GM12878 (cell line): ENCODE results near the gene RINL. TPM values are rescaled to one million over a fixed set of nuclear protein-coding genes. Genes with fewer than 3 reads are reported as not detected.

Experiments
- ATAC-seq: fragments of 200-7000 bp; cut with Tn5 transposase; 3 replicates; pipeline ENCODE4 v1.9.1; 2020; ENCODE audit warnings: mild to moderate bottlenecking, moderate library complexity
- BruUV-seq: library from RNA; stranded (reverse); fragments of 400-500 nt; replicated peaks from 2 replicates; lab custom pipeline; 2021; lab: Mats Ljungman, UMichigan
- CTCF ChIA-PET: fragments of 300-600 bp; sonication (Branson Sonifier 250); formaldehyde crosslinking; extraction: SDS; loops from one replicate; lab custom pipeline; 2021; ENCODE audit warnings: inconsistent platforms; lab: Yijun Ruan, JAX
- POLR2A ChIA-PET: fragments of 350-600 bp; formaldehyde crosslinking; extraction: SDS; loops from one replicate; lab custom pipeline; 2021; ENCODE audit warnings: inconsistent platforms; lab: Charles Lee
- RAD21 ChIA-PET: fragments of 300-600 bp; sonication (Branson Sonifier 250); formaldehyde crosslinking; loops from one replicate; lab custom pipeline; 2023; ENCODE audit warnings: antibody characterized with exemption; ENCODE audit not compliant: unreplicated experiment; lab: Charles Lee
- SMC1A ChIA-PET: fragments of 300-600 bp; sonication (Branson Sonifier 250); formaldehyde crosslinking; loops from one replicate; lab custom pipeline; 2023; ENCODE audit not compliant: unreplicated experiment, uncharacterized antibody; lab: Charles Lee
- DNase-seq: peaks from one replicate; pipeline ENCODE4 v3.0.0-alpha.2; 2011; ENCODE audit warnings: low read depth, low spot score
- FAIRE-seq: peaks from 3 replicates; lab custom pipeline; 2011; peaks lifted over from hg19 to GRCh38; lab: Jason Lieb, UNC
- H2AFZ ChIP-seq: 2 replicates; pipeline ENCODE4 v1.6.0; 2011; ENCODE audit warnings: low read depth, low read length, control low read depth; ENCODE audit not compliant: control insufficient read depth
- H3K27ac ChIP-seq: 2 replicates; pipeline ENCODE4 v1.5.1; 2011; ENCODE audit warnings: control low read depth; ENCODE audit not compliant: control insufficient read depth, insufficient read depth
- H3K27me3 ChIP-seq, 2 experiments: replicated peaks in 1 of 2; 2 replicates each; pipeline versions ENCODE4 v1.6.0 to v1.6.1; 2011; ENCODE audit warnings: low read length in 1 of 2; ENCODE audit not compliant: control insufficient read depth in 2 of 2, insufficient read depth in 2 of 2
- H3K36me3 ChIP-seq, 2 experiments: 2 replicates each; pipeline ENCODE4 v1.5.1; 2011; ENCODE audit warnings: low read length in 1 of 2; ENCODE audit not compliant: control insufficient read depth in 2 of 2, insufficient read depth in 2 of 2
- H3K4me1 ChIP-seq: 2 replicates; pipeline ENCODE4 v1.6.1; 2011; ENCODE audit warnings: mild to moderate bottlenecking, low read length, moderate library complexity, mixed read lengths; ENCODE audit not compliant: control insufficient read depth, insufficient read depth
- H3K4me2 ChIP-seq: 2 replicates; pipeline ENCODE4 v1.6.0; 2011; ENCODE audit warnings: control low read depth; ENCODE audit not compliant: control insufficient read depth, insufficient read depth
- H3K4me3 ChIP-seq: fragments of 200-600 bp; sonication (generic); 2 replicates; pipeline ENCODE4 v1.5.1; 2016
- H3K79me2 ChIP-seq: 2 replicates; pipeline ENCODE4 v1.6.0; 2011; ENCODE audit warnings: low read length; ENCODE audit not compliant: control insufficient read depth, insufficient read depth
- H3K9ac ChIP-seq: 2 replicates; pipeline ENCODE4 v1.8.0; 2011; ENCODE audit warnings: low read length, control low read depth, mixed read lengths; ENCODE audit not compliant: control insufficient read depth, insufficient read depth
- H3K9me3 ChIP-seq: replicated peaks from 3 replicates; pipeline ENCODE4 v1.5.1; 2011; ENCODE audit warnings: mild to moderate bottlenecking, low read length; ENCODE audit not compliant: control insufficient read depth, insufficient read depth
- H4K20me1 ChIP-seq: 2 replicates; pipeline ENCODE4 v1.6.0; 2011; ENCODE audit not compliant: control insufficient read depth, insufficient read depth
- ATF2 ChIP-seq: IDR thresholded peaks from 2 replicates; pipeline ENCODE4 v1.6.1; 2012; ENCODE audit warnings: low read length, inconsistent platforms
- ATF7 ChIP-seq: fragments of 450-650 bp; IDR thresholded peaks from 2 replicates; pipeline ENCODE4 v1.6.1; 2016; ENCODE audit warnings: low read depth, mild to moderate bottlenecking
- EGR1 ChIP-seq, 2 experiments: IDR thresholded peaks; 1 replicate in 1 of 2; 2 replicates in 1 of 2; pipeline ENCODE4 v1.6.1; 2011 to 2012; ENCODE audit warnings: low read depth in 2 of 2, low read length in 2 of 2, borderline replicate concordance in 1 of 2, mild to moderate bottlenecking in 1 of 2, moderate library complexity in 1 of 2
- ETV6 ChIP-seq, 2 experiments: fragments of 450-650 bp in 1 of 2; IDR thresholded peaks in 1 of 2; conservative IDR thresholded peaks in 1 of 2; 2 replicates each; pipeline ENCODE4 v1.6.1; 2014; ENCODE audit warnings: antibody characterized with exemption in 1 of 2, borderline replicate concordance in 1 of 2, low read depth in 1 of 2, mild to moderate bottlenecking in 1 of 2, moderate library complexity in 1 of 2
- GABPA ChIP-seq: IDR thresholded peaks from 2 replicates; pipeline ENCODE4 v1.6.1; 2014; ENCODE audit warnings: antibody characterized with exemption, low read depth, mild to moderate bottlenecking, inconsistent platforms
- MLLT1 ChIP-seq: fragments of 450-650 bp; IDR thresholded peaks from 2 replicates; pipeline ENCODE4 v1.6.1; 2016; ENCODE audit warnings: mild to moderate bottlenecking
- NR2F1 ChIP-seq: fragments of 450-650 bp; conservative IDR thresholded peaks from 2 replicates; pipeline ENCODE4 v1.6.1; 2017; ENCODE audit warnings: mild to moderate bottlenecking
- POLR2AphosphoS2 ChIP-seq: IDR thresholded peaks from 2 replicates; pipeline ENCODE4 v1.6.1; 2011; ENCODE audit warnings: low read depth, mild to moderate bottlenecking, low read length, improper control_type of control experiment, moderate library complexity
- TAF1 ChIP-seq: IDR thresholded peaks from 2 replicates; pipeline ENCODE4 v1.6.1; 2011; ENCODE audit warnings: mild to moderate bottlenecking, low read depth, low read length, borderline replicate concordance
- TCF7 ChIP-seq: IDR thresholded peaks from 2 replicates; pipeline ENCODE4 v1.6.1; 2014; ENCODE audit warnings: antibody characterized with exemption, borderline replicate concordance
- WGBS: methylation state at CpG from one replicate; pipeline ENCODE4 v1.1.6; 2016; ENCODE audit warnings: low lambda C conversion rate; ENCODE audit not compliant: insufficient replicate concordance, insufficient coverage; ENCODE audit errors: missing lambda C conversion rate; 5-methylcytosine and 5-hydroxymethylcytosine counted together
- in situ Hi-C: fragments of 300-500 bp; cut with MboI; formaldehyde crosslinking; loops from 9 replicates; pipeline ENCODE4 v1.14.3; 2018; ENCODE audit warnings: mixed read lengths
- intact Hi-C: fragments of 100-400 bp; cut with micrococcal nuclease; formaldehyde crosslinking; loops from one replicate; pipeline ENCODE4 v1.14.2; 2022; ENCODE audit not compliant: unreplicated experiment
- polyA plus RNA-seq, 11 experiments: library from polyadenylated mRNA; depleted of rRNA in 4 of 11; unstranded in 6 of 11; stranded (reverse) in 5 of 11; fragments of >200 nt; fragmentation: Nextera tagmentation in 4 of 11; fragmentation: Illumina TruSeq in 1 of 11; extraction: Ambion mirVana in 4 of 11; extraction: Trizol in 1 of 11; gene quantifications; 1 replicate in 1 of 11; 2 replicates in 10 of 11; pipeline versions ENCODE4 v1.2.1 to v1.2.3, GENCODE V29; 2011 to 2016; ENCODE audit warnings: inconsistent platforms in 2 of 11, missing spikeins in 2 of 11, low read depth in 1 of 11
- total RNA-seq, 4 experiments: library from RNA; depleted of rRNA in 3 of 4; stranded (reverse); fragments of >200 nt in 3 of 4; fragmentation: Illumina TruSeq in 1 of 4; extraction: Trizol in 1 of 4; gene quantifications; 2 replicates each; pipeline versions ENCODE4 v1.2.1 to v1.2.3, GENCODE V29; 2013 to 2021
- TF ChIP-seq, protein P1 (sequence below): IDR thresholded peaks from 2 replicates; pipeline ENCODE4 v1.6.1; 2011; ENCODE audit warnings: borderline replicate concordance, low read depth, mild to moderate bottlenecking, moderate library complexity, mixed read lengths, low read length; ENCODE audit not compliant: insufficient read depth; ENCODE audit errors: extremely low read length
- TF ChIP-seq, protein P2 (sequence below): fragments of 450-650 bp; IDR thresholded peaks from 2 replicates; pipeline ENCODE4 v1.6.1; 2014; ENCODE audit warnings: mild to moderate bottlenecking

Gene RINL
- total and polyA plus RNA-seq, 10 of the 15 experiments (the other 5 are each of a cell fraction or from before 2014, with no cell fraction given) = 14.5 to 64.2 (median 47.6) TPM

DNA sequence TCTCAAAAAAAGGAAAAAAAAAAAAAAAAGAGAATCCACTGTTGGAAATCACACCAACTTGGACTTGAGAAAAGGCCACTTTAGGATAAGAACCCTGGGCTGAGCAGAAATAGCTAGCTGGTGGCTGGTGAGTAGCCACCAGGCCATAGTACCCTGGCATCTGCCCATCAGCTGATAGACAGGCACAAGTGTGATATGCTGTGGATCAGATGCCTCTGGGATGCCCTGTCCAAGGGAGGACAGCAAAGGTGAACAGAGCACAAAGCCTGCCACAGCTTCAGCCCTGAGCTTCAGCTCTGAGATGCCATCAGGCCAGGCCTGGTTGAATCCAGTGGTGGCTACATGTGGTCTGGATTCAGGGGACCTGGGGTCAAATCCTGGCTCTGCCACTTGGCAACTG is 12.6 kb upstream of the RINL start (continued):
- TF ChIP-seq POLR2AphosphoS2 = no peak
- no peak for TF ChIP-seq ATF2
- TF ChIP-seq, protein P1, sequence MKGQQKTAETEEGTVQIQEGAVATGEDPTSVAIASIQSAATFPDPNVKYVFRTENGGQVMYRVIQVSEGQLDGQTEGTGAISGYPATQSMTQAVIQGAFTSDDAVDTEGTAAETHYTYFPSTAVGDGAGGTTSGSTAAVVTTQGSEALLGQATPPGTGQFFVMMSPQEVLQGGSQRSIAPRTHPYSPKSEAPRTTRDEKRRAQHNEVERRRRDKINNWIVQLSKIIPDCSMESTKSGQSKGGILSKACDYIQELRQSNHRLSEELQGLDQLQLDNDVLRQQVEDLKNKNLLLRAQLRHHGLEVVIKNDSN = no peak
- TF ChIP-seq TAF1 = no peak
- TF ChIP-seq, all 136 proteins: peak for 0

DNA sequence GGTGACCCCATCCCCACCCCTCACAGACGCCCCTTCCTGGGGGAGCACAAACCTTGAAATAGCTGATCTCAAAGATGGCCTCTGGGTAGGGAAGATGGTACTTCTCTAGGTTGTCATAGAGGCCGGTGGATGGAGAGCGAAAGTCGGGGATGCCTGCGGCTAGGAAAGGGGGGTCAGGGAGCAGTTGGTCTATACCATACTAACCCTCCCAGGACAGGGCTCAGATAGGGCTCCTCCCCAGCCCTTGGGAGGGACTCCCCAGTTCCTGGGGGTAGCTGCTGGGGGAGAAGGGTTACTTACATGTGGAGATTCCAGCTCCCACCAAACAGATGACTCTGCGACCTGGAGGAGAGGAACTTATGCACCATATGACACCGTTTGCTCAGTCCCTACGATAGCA is 11.7 kb upstream of the RINL start:
- Histone ChIP-seq H2AFZ (no peak overlapping the region), H3K9me3 (no peaks in the 10 kb centered on the region), H3K4me1 (no peaks in the 10 kb centered on the region), H3K79me2 (no peaks in the 10 kb centered on the region), H3K27ac (no peak overlapping the region), H3K4me2 (no peak overlapping the region), H3K27me3 (no peaks in the 10 kb centered on the region), H3K4me3 (no peak overlapping the region), H4K20me1 (no peaks in the 10 kb centered on the region), H3K9ac (no peak overlapping the region), H3K36me3 (no peaks in the 10 kb centered on the region; a peak in 1 of 4 replicates)
- WGBS = 76% methylated on average over 8 of the region's 8 CpGs
- intact Hi-C loops (loop anchor here (10.0 kb wide), 2 partner anchors 55 to 105 kb away; partner anchors contain the start of genes ECH1 and LGALS7B), in situ Hi-C loops (no loop called here)
- no TSS peak for BruUV-seq
- ChIA-PET RAD21 (no interaction called here), SMC1A (no interaction called here), POLR2A (no interaction called here), CTCF (interaction anchor here (5.8 kb wide), 1 partner anchor 12 kb away, joined by 62 read pairs; the partner anchor contains the start of gene RINL)
- FAIRE-seq = no peak
- no peak for DNase-seq
- ATAC-seq = no peak
- TF ChIP-seq GABPA (no peak), MLLT1 (no peak), ETV6 (conservative IDR thresholded peaks at IDR 0.05 in 1 of 2, IDR thresholded peaks at IDR 0.05 in 1 of 2; ENCODE audit: borderline replicate concordance in 1 of 2, low read depth in 1 of 2) (no peak), NR2F1 (no peak), TCF7 (no peak), ATF7 (no peak), EGR1 (IDR thresholded peaks at IDR 0.05; ENCODE audit: borderline replicate concordance in 1 of 2, low read depth in 2 of 2, low read length in 2 of 2) (no peak)
- TF ChIP-seq, protein P2, sequence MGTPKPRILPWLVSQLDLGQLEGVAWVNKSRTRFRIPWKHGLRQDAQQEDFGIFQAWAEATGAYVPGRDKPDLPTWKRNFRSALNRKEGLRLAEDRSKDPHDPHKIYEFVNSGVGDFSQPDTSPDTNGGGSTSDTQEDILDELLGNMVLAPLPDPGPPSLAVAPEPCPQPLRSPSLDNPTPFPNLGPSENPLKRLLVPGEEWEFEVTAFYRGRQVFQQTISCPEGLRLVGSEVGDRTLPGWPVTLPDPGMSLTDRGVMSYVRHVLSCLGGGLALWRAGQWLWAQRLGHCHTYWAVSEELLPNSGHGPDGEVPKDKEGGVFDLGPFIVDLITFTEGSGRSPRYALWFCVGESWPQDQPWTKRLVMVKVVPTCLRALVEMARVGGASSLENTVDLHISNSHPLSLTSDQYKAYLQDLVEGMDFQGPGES = no peak
